DMS 273 (cell line): Measurements from ENCODE around the gene NFS1.

Experiments used
- DNase-seq: peaks from one replicate; lab custom pipeline; 2025; ENCODE audit not compliant: unreplicated experiment; lab: John Stamatoyannopoulos, UW

The NFS1 gene

GRCh38 chr20:35680452-35681183, 18.5 kb downstream of the NFS1 start:
- DNase-seq = no peak

DNA sequence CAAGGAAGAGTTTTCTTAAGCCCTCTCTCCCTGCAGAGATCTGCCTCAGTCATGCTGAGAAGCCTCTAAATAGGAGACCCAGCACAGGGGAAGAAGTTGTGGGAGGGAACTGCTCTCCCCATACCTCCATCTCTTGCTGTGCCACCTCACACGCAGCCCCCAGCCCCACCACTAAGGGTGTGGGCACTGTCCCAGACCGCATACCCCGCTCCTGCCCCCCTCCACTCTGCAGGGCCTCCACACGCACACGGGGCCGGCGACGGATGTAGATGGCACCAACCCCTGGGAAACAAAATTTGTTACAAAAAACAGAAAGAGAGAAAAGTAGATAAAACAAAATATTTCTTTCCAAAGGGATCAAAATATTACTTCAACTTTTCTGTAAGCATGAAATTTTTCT, 24.2 kb downstream of the NFS1 start:
- no peak for DNase-seq

- DNase-seq = no peak
Observed at GRCh38 chr20:35673884-35674283, 25.3 kb downstream of the NFS1 start.

GRCh38 chr20:35669681-35670080, 29.5 kb downstream of the NFS1 start:
- no peak for DNase-seq

GRCh38 chr20:35669221-35669620, 29.9 kb downstream of the NFS1 start:
- no peak for DNase-seq

DNA sequence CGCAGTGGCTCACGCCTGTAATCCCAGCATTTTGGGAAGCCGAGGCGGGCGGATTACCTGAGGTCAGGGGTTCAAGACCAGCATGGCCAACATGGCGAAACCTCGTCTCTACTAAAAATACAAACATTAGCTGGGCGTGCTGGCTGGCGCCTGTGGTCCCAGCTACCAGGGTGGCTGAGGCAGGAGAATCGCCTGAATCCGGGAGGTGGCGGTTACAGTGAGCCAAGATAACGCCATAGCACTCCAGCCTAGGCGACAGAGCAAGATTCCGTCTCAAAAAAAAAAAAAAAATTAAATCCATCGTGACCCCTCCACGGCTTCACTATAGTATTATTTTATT, 33.2 kb downstream of the NFS1 start:
- DNase-seq = no peak

GRCh38 chr20:35664466-35665206, 34.5 kb downstream of the NFS1 start, which contains the start of the genes CPNE1 and RBM12:
Gene CPNE1, minus strand, starts transcription at chr20:35664900. Its CDS starts 31,977 bp downstream, at chr20:35632923.
Gene RBM12, minus strand, starts transcription at chr20:35664900. Its CDS starts 9,578 bp downstream, at chr20:35655322.
- DNase-seq = peak; percentile 97

- peak; percentile 76 for DNase-seq
Observed at GRCh38 chr20:35663516-35664465, 35.4 kb downstream of the NFS1 start.

DNA sequence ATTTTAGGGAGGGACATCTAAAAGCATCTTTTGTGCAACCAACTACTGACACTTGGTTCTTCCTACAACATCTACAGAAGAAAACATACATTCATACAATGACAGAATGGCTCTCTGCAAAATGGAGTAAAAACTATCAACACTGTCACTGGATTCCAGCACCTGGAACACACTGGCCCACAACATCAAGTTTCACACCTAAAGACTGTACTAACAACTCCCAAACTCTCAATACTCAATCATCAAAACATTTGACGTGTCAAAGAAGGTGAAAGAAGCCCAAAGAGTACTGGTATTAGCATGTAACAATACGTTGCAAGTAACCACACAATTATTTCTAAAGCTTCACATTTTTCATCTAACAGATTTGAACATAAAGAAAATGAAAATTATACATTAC, 36.6 kb downstream of the NFS1 start:
- no peak for DNase-seq

DNA sequence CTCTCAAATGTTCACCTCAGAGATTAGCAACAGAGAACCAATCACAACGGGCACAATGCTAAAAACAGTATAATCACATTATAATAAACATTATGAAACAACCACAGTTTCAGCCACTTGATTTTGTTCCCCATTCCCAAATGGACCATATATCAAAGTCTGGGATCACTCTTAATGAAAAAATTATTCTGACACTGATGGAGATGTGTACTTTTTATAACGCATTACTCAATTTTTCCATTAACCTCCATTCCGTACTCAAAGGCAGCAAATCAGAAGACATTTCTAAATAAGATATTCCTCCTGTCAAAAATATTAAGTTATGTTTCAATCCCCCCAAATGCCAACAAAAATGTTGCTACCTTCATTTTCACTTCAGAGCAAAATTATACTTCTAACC, 37.2 kb downstream of the NFS1 start:
- DNase-seq = no peak

DNA sequence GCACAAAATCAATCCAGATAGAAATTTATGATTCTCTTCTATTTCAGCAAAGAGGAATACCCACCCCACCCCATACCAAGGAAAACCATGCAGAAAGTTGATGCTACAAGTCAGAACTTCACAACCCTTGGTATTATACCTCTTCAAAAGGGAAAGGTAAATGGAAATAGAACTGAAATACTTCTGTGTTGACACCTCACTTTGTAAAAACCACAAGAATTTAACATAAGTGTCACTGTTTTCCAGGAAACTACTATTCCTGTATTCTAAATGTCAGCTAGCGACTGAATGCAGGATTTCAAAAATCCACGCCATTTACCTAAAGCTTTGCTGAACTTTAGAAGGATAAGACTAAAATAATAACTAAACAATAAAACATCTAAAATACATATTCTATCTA, 38.1 kb downstream of the NFS1 start:
- DNase-seq = no peak

DNA sequence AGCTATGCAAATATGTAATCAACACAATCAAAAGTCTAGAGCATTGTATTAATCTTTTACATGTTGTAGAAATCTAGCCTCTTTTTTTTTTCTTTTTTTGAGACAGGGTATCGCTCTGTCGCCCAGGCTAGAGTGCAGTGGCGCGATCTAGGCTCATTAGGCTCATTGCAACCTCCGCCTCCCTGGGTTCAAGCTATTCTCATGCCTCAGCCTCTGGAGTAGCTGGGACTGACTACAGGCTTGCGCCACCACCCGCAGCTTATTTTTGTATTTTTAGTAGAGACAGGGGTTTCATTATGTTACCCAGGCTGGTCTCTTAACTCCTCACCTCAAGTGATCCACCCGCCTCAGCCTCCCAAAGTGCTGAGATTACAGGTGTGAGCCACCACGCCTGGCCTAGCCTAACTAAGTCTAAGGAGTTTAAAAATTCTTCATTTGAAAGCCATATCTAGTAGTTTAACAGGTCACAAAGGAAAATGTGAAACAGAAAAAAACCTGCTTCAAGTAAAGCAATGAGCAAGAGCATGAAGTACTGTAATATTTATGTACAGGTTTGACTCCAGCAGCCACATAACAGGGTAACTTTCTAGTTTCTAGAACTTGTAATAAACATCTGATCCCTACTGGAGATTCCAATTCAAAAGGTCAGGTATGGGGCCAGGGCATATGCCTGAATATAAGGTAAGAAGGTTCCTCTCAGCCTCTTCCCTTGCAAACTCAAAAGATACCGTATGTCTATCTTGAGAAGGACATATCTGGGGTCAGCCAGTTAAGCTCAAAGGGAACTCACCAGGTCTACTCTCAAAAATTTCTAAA, 38.8 kb downstream of the NFS1 start:
- no peak for DNase-seq

DNA sequence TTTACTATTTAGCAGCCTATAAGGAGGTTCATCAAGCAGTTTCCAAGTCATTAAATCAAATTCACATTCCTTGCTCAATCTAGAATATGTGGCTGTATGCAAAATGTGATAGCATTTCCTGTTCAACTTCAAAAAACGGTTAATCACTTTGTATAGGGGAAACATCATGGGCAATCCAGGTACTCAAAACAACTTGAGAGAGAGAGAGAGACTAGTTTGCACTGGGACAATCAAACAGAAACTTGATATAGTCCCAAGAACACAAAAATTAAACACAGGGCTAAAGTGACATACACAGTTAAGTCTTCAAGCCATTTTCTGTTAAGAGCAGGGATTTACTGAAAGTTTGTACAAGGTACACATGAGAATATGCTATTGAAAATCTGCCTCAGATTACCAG, 41.9 kb downstream of the NFS1 start:
- no peak for DNase-seq

GRCh38 chr20:35654415-35654814, 44.7 kb downstream of the NFS1 start:
- no peak for DNase-seq

DNA sequence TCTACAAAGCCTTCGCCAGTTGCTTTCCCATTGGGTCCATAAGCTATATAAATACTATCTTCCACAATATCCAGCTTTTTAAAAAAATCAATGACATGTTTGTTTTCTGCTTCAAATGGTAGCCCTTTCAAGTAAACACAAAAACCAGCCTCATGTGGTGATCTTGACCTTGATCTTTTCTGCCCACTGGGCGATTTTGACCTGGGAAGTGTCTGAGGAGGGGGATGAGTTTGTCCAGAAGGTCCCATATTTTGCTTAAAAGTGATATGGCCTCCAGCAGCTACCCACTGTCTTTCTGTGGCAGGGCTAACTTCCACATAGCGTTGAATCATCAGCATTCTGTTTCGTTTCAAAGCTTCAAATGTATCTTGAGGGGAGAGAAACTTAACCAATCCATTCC, 45.3 kb downstream of the NFS1 start:
- DNase-seq = no peak

- no peak for DNase-seq
Observed at GRCh38 chr20:35653430-35653734, 45.8 kb downstream of the NFS1 start.

- DNase-seq = no peak
Observed at GRCh38 chr20:35652641-35653429, 46.3 kb downstream of the NFS1 start.

GRCh38 chr20:35651958-35652357, 47.2 kb downstream of the NFS1 start:
- DNase-seq = no peak

- no peak for DNase-seq
Observed at GRCh38 chr20:35650632-35651031, 48.5 kb downstream of the NFS1 start.

DNA sequence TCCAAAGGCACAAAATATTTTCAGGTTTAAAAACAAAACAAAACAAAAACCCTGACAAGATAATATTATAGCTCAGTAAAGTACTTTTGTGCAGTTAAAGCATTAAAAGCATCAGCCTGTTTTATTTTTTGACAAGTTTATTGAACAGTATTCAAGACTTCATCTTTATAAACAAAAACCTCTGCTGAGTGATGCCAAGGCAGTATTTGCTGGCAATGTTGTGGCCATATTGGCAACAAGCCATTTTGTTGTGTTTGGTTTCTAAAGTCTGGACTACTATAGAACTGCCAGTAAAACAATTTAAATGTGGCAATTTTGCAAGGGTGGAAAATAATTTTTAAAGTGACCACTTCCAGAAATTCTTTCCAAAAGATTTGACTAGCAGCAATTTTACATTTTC, 50.3 kb downstream of the NFS1 start:
- no peak for DNase-seq
